ENCODE measurements around the gene VAV3. TPM values are rescaled to one million over a fixed set of nuclear protein-coding genes. Genes with fewer than 3 reads are reported as not detected.

VAV3 gene
- total RNA-seq, 1 experiment from 2014 or later, result 0.57 TPM

DNA sequence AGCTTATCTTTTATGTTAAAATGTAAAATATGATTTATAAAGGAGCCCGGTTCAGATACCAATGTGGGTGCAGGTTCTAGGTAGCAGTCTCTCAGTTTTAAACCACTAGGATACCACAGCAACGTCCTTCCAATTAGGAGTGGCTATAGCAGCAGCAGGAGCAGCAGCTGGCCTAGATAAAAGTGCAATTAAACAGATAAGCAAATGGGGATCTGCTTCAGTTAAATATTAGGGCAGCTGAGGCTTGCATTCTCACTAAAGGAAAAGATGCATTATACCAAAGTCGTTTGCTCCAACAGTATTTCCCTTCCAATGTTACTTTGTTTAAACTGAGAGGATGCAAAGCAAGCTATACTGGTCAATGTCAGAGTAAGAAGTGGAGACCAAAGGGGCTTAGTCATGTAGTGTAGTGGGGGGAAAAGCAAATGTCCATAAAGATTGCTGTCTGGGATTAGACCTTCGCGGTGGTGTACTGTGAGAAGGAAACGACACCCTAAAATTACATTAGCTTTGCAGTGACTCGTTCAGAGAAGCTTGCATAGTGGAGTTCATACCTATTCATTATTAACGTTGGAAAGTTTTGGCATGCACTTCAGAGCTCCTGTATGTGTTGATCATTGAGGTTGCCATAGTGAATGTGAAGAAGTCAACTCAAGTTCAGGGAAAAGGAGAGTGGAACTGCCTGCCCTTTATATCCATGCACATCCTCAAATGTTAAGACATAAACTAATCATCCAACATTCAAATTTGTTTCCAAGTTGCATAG is 272.2 kb downstream of the VAV3 start:
- no peak for DNase-seq
- TF ChIP-seq, protein P1, sequence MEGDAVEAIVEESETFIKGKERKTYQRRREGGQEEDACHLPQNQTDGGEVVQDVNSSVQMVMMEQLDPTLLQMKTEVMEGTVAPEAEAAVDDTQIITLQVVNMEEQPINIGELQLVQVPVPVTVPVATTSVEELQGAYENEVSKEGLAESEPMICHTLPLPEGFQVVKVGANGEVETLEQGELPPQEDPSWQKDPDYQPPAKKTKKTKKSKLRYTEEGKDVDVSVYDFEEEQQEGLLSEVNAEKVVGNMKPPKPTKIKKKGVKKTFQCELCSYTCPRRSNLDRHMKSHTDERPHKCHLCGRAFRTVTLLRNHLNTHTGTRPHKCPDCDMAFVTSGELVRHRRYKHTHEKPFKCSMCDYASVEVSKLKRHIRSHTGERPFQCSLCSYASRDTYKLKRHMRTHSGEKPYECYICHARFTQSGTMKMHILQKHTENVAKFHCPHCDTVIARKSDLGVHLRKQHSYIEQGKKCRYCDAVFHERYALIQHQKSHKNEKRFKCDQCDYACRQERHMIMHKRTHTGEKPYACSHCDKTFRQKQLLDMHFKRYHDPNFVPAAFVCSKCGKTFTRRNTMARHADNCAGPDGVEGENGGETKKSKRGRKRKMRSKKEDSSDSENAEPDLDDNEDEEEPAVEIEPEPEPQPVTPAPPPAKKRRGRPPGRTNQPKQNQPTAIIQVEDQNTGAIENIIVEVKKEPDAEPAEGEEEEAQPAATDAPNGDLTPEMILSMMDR (IDR thresholded peaks at IDR 0.05; ENCODE audit: insufficient read depth in 1 of 2, low read depth in 1 of 2, low read length in 1 of 2, severe bottlenecking in 1 of 2, unreplicated experiment in 1 of 2), result no peak
- ChIA-PET CTCF (no interaction called here), POLR2A (no interaction called here)
- Mint-ChIP-seq H3K36me3 (ENCODE audit: insufficient read depth, unreplicated experiment) (no peaks in the 10 kb centered on the region), H3K4me3 (ENCODE audit: unreplicated experiment) (no peak overlapping the region), H3K4me1 (ENCODE audit: low read depth, unreplicated experiment) (no peaks in the 10 kb centered on the region), H3K9me3 (ENCODE audit: unreplicated experiment) (no peaks in the 10 kb centered on the region), H3K27ac (ENCODE audit: unreplicated experiment) (no peak overlapping the region), H3K27me3 (ENCODE audit: insufficient read depth, unreplicated experiment) (no peaks in the 10 kb centered on the region)
- no peaks in the 10 kb centered on the region for H3K36me3 ChIP-seq (ENCODE audit: control insufficient read depth, insufficient read depth, low read length)
- H3K9me3 ChIP-seq, result no peaks in the 10 kb centered on the region
- H3K27me3 ChIP-seq (replicated peaks; ENCODE audit: control insufficient read depth, insufficient read depth, low read length), result no peaks in the 10 kb centered on the region
- H3K4me3 ChIP-seq (ENCODE audit: low read depth, low read length), result no peak overlapping the region
- H3K4me1 ChIP-seq, result peaks cover 6% of the 10 kb centered on the region; the same call in 1 of the 2 replicates
- BruUV-seq (replicated peaks), result no TSS peak
- intact Hi-C loops (cut with micrococcal nuclease; ENCODE audit: unreplicated experiment), result no loop called here

DNA sequence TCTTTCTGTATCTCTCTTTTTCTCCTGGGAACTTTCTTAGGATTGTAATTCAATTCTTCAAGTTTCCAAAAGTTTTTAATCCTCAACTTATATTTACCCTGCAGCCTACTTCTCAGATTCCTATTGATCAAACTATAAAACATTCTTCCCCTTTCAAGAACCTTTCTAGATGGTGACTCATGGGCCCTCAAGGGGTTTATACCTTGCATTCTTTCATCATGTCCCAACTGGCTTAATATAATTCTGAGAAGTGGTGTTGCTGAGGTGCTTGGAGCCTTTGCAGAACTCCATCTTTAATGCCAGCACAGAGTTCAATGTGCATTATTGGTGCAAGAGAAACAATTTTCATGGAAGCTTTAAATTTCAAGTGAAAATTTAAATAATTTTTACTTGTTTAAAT is 273.4 kb downstream of the VAV3 start:
- H3K4me3 Mint-ChIP-seq (ENCODE audit: unreplicated experiment), result no peak overlapping the region
- TF ChIP-seq, protein P1 (IDR thresholded peaks at IDR 0.05; ENCODE audit: insufficient read depth in 1 of 2, low read depth in 1 of 2, low read length in 1 of 2, severe bottlenecking in 1 of 2, unreplicated experiment in 1 of 2), result no peak
- no peak overlapping the region for H3K27ac Mint-ChIP-seq (ENCODE audit: unreplicated experiment)
- no TSS peak for BruUV-seq (replicated peaks)
- no peaks in the 10 kb centered on the region for H3K4me1 Mint-ChIP-seq (ENCODE audit: low read depth, unreplicated experiment)
- Histone ChIP-seq H3K9me3 (no peaks in the 10 kb centered on the region), H3K27me3 (replicated peaks; ENCODE audit: control insufficient read depth, insufficient read depth, low read length) (no peaks in the 10 kb centered on the region), H3K4me3 (ENCODE audit: low read depth, low read length) (no peak overlapping the region), H3K4me1 (peaks cover 6% of the 10 kb centered on the region; the same call in 1 of the 2 replicates), H3K36me3 (ENCODE audit: control insufficient read depth, insufficient read depth, low read length) (no peaks in the 10 kb centered on the region)
- no peak for DNase-seq
- ChIA-PET CTCF (no interaction called here), POLR2A (no interaction called here)
- no peaks in the 10 kb centered on the region for H3K36me3 Mint-ChIP-seq (ENCODE audit: insufficient read depth, unreplicated experiment)
- H3K27me3 Mint-ChIP-seq (ENCODE audit: insufficient read depth, unreplicated experiment), result no peaks in the 10 kb centered on the region
- H3K9me3 Mint-ChIP-seq (ENCODE audit: unreplicated experiment), result no peaks in the 10 kb centered on the region
- intact Hi-C loops (cut with micrococcal nuclease; ENCODE audit: unreplicated experiment), result no loop called here

DNA sequence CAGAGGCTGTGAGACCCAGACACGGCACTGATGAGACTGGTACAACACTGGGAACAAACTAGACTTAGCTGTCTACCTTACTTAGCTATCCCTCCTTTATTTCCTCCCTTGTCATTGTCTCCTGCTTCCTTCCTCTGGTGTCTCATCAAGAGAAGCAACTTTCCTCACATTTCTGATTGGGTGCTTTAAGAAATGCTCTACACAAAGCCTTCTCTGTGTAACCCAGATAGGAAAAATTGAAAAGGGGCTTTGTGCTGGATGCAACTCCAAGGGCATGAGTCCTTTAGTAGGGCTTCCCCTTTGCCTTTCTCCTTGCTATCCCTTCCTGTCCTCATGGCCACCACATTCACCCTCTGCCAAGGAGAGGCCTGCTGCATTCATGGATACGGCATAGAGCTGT is 274.5 kb downstream of the VAV3 start:
- BruUV-seq (replicated peaks), result no TSS peak
- no peaks in the 10 kb centered on the region for H3K9me3 Mint-ChIP-seq (ENCODE audit: unreplicated experiment)
- ChIA-PET CTCF (no interaction called here), POLR2A (no interaction called here)
- H3K4me3 ChIP-seq (ENCODE audit: low read depth, low read length), result no peak overlapping the region
- TF ChIP-seq, protein P1 (IDR thresholded peaks at IDR 0.05; ENCODE audit: insufficient read depth in 1 of 2, low read depth in 1 of 2, low read length in 1 of 2, severe bottlenecking in 1 of 2, unreplicated experiment in 1 of 2), result no peak
- no peaks in the 10 kb centered on the region for H3K36me3 ChIP-seq (ENCODE audit: control insufficient read depth, insufficient read depth, low read length)
- H3K27me3 ChIP-seq (replicated peaks; ENCODE audit: control insufficient read depth, insufficient read depth, low read length), result no peaks in the 10 kb centered on the region
- no peak overlapping the region for H3K4me3 Mint-ChIP-seq (ENCODE audit: unreplicated experiment)
- no peaks in the 10 kb centered on the region for H3K4me1 Mint-ChIP-seq (ENCODE audit: low read depth, unreplicated experiment)
- H3K36me3 Mint-ChIP-seq (ENCODE audit: insufficient read depth, unreplicated experiment), result no peaks in the 10 kb centered on the region
- no peak for DNase-seq
- H3K27ac Mint-ChIP-seq (ENCODE audit: unreplicated experiment), result no peak overlapping the region
- peaks cover 6% of the 10 kb centered on the region; the same call in 1 of the 2 replicates for H3K4me1 ChIP-seq
- no peaks in the 10 kb centered on the region for H3K9me3 ChIP-seq
- no peaks in the 10 kb centered on the region for H3K27me3 Mint-ChIP-seq (ENCODE audit: insufficient read depth, unreplicated experiment)
- intact Hi-C loops (cut with micrococcal nuclease; ENCODE audit: unreplicated experiment), result no loop called here

Data from Caco-2 (cell line).